Endodermal cell (in vitro differentiated cells): ENCODE data around the gene SAA2. TPM values are rescaled to one million over a fixed set of nuclear protein-coding genes. Genes with fewer than 3 reads are reported as not detected.

Experiments
- DNase-seq: peaks from one replicate; pipeline ENCODE4 v3.0.0-alpha.2; 2017
- H3K27ac ChIP-seq: 2 replicates; pipeline ENCODE4 v1.5.1; 2013; ENCODE audit warnings: mild to moderate bottlenecking, low read depth, low read length, moderate library complexity
- H3K27me3 ChIP-seq: 2 replicates; pipeline ENCODE4 v1.6.1; 2013; ENCODE audit warnings: mild to moderate bottlenecking, low read length, moderate library complexity; ENCODE audit not compliant: insufficient read depth, control insufficient read depth, poor library complexity, severe bottlenecking
- H3K36me3 ChIP-seq: 2 replicates; pipeline ENCODE4 v1.7.0; 2013; ENCODE audit warnings: mild to moderate bottlenecking, low read length, moderate library complexity; ENCODE audit not compliant: control insufficient read depth, insufficient read depth
- H3K4me1 ChIP-seq: one replicate; pipeline ENCODE4 v1.7.0; 2013; ENCODE audit warnings: low read length; ENCODE audit not compliant: control insufficient read depth, insufficient read depth
- H3K4me3 ChIP-seq: 2 replicates; pipeline ENCODE4 v1.5.1; 2013; ENCODE audit warnings: mild to moderate bottlenecking, low read length, moderate library complexity
- H3K9ac ChIP-seq: 2 replicates; pipeline ENCODE4 v1.6.1; 2013; ENCODE audit warnings: mild to moderate bottlenecking, low read length, moderate library complexity; ENCODE audit not compliant: poor library complexity, severe bottlenecking; ENCODE audit errors: extremely low read depth
- H3K9me3 ChIP-seq: 2 replicates; pipeline ENCODE4 v1.6.1; 2013; ENCODE audit warnings: mild to moderate bottlenecking, low read length, moderate library complexity; ENCODE audit not compliant: control insufficient read depth
- H3K27ac Mint-ChIP-seq: 2 replicates; pipeline ENCODE4 v1.8.0; 2020; ENCODE audit warnings: mixed read lengths
- H3K27me3 Mint-ChIP-seq: 2 replicates; pipeline ENCODE4 v1.8.0; 2021; ENCODE audit warnings: mild to moderate bottlenecking, mixed read lengths; ENCODE audit not compliant: insufficient read depth
- H3K36me3 Mint-ChIP-seq: 2 replicates; pipeline ENCODE4 v1.8.0; 2020; ENCODE audit warnings: low read depth, mixed read lengths
- H3K4me1 Mint-ChIP-seq: 2 replicates; pipeline ENCODE4 v1.8.0; 2020; ENCODE audit warnings: mixed read lengths
- H3K4me3 Mint-ChIP-seq: 2 replicates; pipeline ENCODE4 v1.8.0; 2020; ENCODE audit warnings: mild to moderate bottlenecking, moderate library complexity, mixed read lengths
- H3K9me3 Mint-ChIP-seq: 2 replicates; pipeline ENCODE4 v1.8.0; 2020; ENCODE audit warnings: mild to moderate bottlenecking, mixed read lengths
- CTCF ChIP-seq: fragments of 200-600 bp; sonication (generic); conservative IDR thresholded peaks from 2 replicates; pipeline ENCODE4 v1.5.0; 2021; ENCODE audit warnings: antibody characterized with exemption, mild to moderate bottlenecking
- WGBS, 2 experiments: methylation state at CpG; one replicate each; pipeline versions ENCODE4 v1.1.5 to v1.1.7; 2013; ENCODE audit warnings: missing lambda C conversion rate in 2 of 2, mixed read lengths in 1 of 2; ENCODE audit not compliant: insufficient coverage in 1 of 2, insufficient read length in 1 of 2; 5-methylcytosine and 5-hydroxymethylcytosine counted together
- total RNA-seq, 2 donors: library from RNA; stranded (reverse); fragmentation: NEBNext Ultra II Directional in 1 of 2; extraction: Animal tissue kit (Norgen Biotek cat#: 25700) in 1 of 2; gene quantifications; 2 replicates in 1 of 2; 3 replicates in 1 of 2; pipeline ENCODE4 v1.2.1, GENCODE V29; 2021

SAA2 gene
- total RNA-seq, 2 donors from 2014 or later = 0.29 to 1.4 TPM

GRCh38 chr11:18280438-18281045 is 32.1 kb upstream of the SAA2 start:
- Histone ChIP-seq H3K9ac (no peak overlapping the region), H3K9me3 (no peaks in the 10 kb centered on the region), H3K4me1 (no peaks in the 10 kb centered on the region), H3K27me3 (no peaks in the 10 kb centered on the region), H3K36me3 (peaks cover 78% of the 10 kb centered on the region), H3K27ac (no peak overlapping the region), H3K4me3 (no peak overlapping the region)
- WGBS, 2 experiments = 96 to 100% methylated on average over 4 of the region's 4 CpGs
- Mint-ChIP-seq H3K27me3 (no peaks in the 10 kb centered on the region), H3K4me3 (no peak overlapping the region), H3K9me3 (peaks cover 4% of the 10 kb centered on the region), H3K4me1 (no peaks in the 10 kb centered on the region), H3K36me3 (peaks cover 67% of the 10 kb centered on the region), H3K27ac (no peak overlapping the region)
- no peak for TF ChIP-seq CTCF
- no peak for DNase-seq

- H3K27me3 ChIP-seq = no peaks in the 10 kb centered on the region
- WGBS, 2 experiments = 90 to 98% methylated on average over 2 to 3 of the region's 5 CpGs
- Mint-ChIP-seq H3K36me3 (peaks cover 60% of the 10 kb centered on the region), H3K27me3 (no peaks in the 10 kb centered on the region), H3K27ac (no peak overlapping the region), H3K4me1 (no peaks in the 10 kb centered on the region), H3K4me3 (no peak overlapping the region), H3K9me3 (peaks cover 10% of the 10 kb centered on the region)
- no peak overlapping the region for H3K9ac ChIP-seq
- no peak overlapping the region for H3K27ac ChIP-seq
- no peak overlapping the region for H3K4me3 ChIP-seq
- TF ChIP-seq CTCF = no peak
- no peaks in the 10 kb centered on the region for H3K4me1 ChIP-seq
- H3K36me3 ChIP-seq = peaks cover 52% of the 10 kb centered on the region
- H3K9me3 ChIP-seq = no peaks in the 10 kb centered on the region
- no peak for DNase-seq
Observed at GRCh38 chr11:18277565-18278271, 29.2 kb upstream of the SAA2 start.

GRCh38 chr11:18271206-18271605 is 22.7 kb upstream of the SAA2 start:
- H3K4me3 Mint-ChIP-seq = no peak overlapping the region
- Histone ChIP-seq H3K4me1 (peaks cover 11% of the 10 kb centered on the region), H3K9ac (no peak overlapping the region), H3K9me3 (no peaks in the 10 kb centered on the region), H3K4me3 (peak overlapping the region; percentile 22), H3K27me3 (no peaks in the 10 kb centered on the region), H3K36me3 (no peaks in the 10 kb centered on the region), H3K27ac (no peak overlapping the region)
- 76 to 84% methylated on average over 4 of the region's 4 CpGs for WGBS, 2 experiments
- peaks cover 30% of the 10 kb centered on the region for H3K4me1 Mint-ChIP-seq
- H3K27me3 Mint-ChIP-seq = peaks cover 3% of the 10 kb centered on the region
- no peak overlapping the region for H3K27ac Mint-ChIP-seq
- DNase-seq = no peak
- H3K9me3 Mint-ChIP-seq = peaks cover 7% of the 10 kb centered on the region
- no peak for TF ChIP-seq CTCF
- peaks cover 11% of the 10 kb centered on the region for H3K36me3 Mint-ChIP-seq
